Measurements from ENCODE around the gene IFFO2.

The IFFO2 gene

GRCh38 chr1:18859560-18859959, 96.9 kb downstream of the IFFO2 start, which contains the start of gene TAS1R2:
Gene TAS1R2, minus strand, starts transcription at chr1:18859660. Its CDS starts 0 bp downstream, at chr1:18859660.
- TF ChIP-seq PAX5 (IDR thresholded peaks at IDR 0.05; ENCODE audit: insufficient read depth, low read length, severe bottlenecking): no peak
- TF ChIP-seq SPI1 (IDR thresholded peaks at IDR 0.05; ENCODE audit: low read depth, low read length): no peak
- TF ChIP-seq POLR2AphosphoS5 (IDR thresholded peaks at IDR 0.05; ENCODE audit: low read depth, low read length): no peak
- no peak for TF ChIP-seq POLR2A (IDR thresholded peaks at IDR 0.05; ENCODE audit: low read depth, low read length)
- no peak for TF ChIP-seq POU2F2 (IDR thresholded peaks at IDR 0.05; ENCODE audit: low read depth, low read length)
- no peak for TF ChIP-seq TAF1 (IDR thresholded peaks at IDR 0.05; ENCODE audit: low read depth, low read length)
- no peak for FAIRE-seq
- DNase-seq (ENCODE audit: insufficient read length, low spot score): no peak

DNA sequence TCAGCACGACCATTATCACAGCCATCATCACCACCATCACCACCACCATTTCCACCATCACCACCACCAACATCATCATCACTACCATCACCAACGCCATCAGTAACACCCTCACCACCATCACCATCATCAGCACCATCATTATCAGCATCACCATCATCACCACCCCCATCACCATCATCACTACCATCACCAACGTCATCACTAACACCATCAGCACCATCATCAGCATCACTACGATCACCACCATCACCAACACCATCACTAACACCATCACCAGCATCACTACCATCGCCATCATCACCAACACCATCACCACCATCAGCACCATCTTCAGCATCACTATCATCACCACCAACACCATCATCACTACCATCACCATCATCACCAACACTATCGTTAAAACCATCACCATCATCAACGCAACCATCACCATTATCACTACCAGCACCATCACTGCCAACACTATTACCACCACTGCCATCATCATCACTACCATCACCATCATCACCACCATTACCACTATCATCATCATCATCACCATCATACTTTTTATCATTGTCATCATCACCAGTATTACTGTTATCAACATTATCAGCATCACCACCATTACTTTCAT, 98.3 kb downstream of the IFFO2 start:
- TF ChIP-seq TAF1 (IDR thresholded peaks at IDR 0.05; ENCODE audit: low read depth, low read length): no peak
- TF ChIP-seq PAX5 (IDR thresholded peaks at IDR 0.05; ENCODE audit: insufficient read depth, low read length, severe bottlenecking): no peak
- no peak for TF ChIP-seq SPI1 (IDR thresholded peaks at IDR 0.05; ENCODE audit: low read depth, low read length)
- TF ChIP-seq POLR2AphosphoS5 (IDR thresholded peaks at IDR 0.05; ENCODE audit: low read depth, low read length): no peak
- TF ChIP-seq POU2F2 (IDR thresholded peaks at IDR 0.05; ENCODE audit: low read depth, low read length): no peak
- TF ChIP-seq POLR2A (IDR thresholded peaks at IDR 0.05; ENCODE audit: low read depth, low read length): no peak
- FAIRE-seq: no peak

DNA sequence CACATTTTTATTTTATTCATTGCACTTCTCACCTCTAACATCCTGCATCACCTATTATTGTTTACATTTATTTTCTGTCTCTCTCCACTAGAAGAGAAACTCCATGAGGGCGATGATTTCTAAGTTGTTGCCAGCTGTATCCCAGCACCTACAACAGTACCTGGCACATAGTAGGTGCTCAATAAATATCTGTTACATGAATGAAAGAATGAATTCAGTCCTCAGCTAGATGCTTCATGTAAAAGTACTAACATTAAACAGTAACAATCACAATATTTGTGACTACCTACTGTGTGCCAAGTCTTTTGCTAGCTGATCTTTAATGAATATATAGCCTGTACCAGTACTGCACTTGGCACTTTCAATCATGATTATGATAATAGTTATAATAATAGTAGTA, 100.0 kb downstream of the IFFO2 start:
- TF ChIP-seq SPI1 (IDR thresholded peaks at IDR 0.05; ENCODE audit: low read depth, low read length): no peak
- TF ChIP-seq POLR2AphosphoS5 (IDR thresholded peaks at IDR 0.05; ENCODE audit: low read depth, low read length): no peak
- TF ChIP-seq POLR2A (IDR thresholded peaks at IDR 0.05; ENCODE audit: low read depth, low read length): no peak
- no peak for TF ChIP-seq TAF1 (IDR thresholded peaks at IDR 0.05; ENCODE audit: low read depth, low read length)
- TF ChIP-seq PAX5 (IDR thresholded peaks at IDR 0.05; ENCODE audit: insufficient read depth, low read length, severe bottlenecking): no peak
- TF ChIP-seq POU2F2 (IDR thresholded peaks at IDR 0.05; ENCODE audit: low read depth, low read length): no peak
- DNase-seq (ENCODE audit: insufficient read length, low spot score) (no peak), FAIRE-seq (no peak)

More for the DNA sequence above, 98.3 kb downstream of the IFFO2 start:
- no peak for DNase-seq (ENCODE audit: insufficient read length, low spot score)

- no peak for FAIRE-seq
- no peak for TF ChIP-seq PAX5 (IDR thresholded peaks at IDR 0.05; ENCODE audit: insufficient read depth, low read length, severe bottlenecking)
Observed at GRCh38 chr1:18855573-18855972, 100.9 kb downstream of the IFFO2 start.

DNA sequence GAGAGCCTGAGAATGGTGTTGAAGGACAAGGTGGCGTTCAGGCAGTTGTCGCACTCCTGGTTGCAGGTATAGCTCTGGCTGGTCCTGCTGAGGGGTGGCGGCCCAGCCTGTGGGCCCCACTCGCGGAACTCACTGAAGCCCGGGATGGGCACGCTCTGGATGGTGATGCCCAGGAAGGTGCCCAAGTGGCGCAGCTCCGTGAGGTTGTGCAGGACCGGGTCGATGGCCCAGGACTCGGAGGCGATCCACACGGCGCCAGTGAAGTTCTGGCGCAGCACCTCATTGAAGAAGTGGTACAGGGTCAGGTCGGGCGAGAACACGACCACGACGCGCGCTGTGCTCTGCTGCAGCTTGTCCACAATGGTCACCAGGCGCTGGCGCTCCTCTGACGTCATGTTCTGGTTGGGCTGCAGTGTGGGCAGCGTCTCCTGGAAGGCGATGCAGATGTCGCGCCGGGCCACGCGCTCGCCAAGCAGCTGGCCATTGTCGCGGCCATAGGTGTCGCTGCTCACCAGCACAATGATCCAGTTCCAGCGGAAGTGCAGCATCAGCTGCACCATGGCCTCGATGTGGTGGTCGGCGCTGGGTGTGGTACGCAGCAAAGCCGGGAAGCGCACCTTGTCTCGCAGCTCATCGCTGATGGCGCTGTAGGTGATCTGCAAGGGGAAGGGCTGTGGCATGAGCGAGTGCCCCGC, 102.0 kb downstream of the IFFO2 start:
- no peak for DNase-seq (ENCODE audit: insufficient read length, low spot score)
- no peak for TF ChIP-seq PAX5 (IDR thresholded peaks at IDR 0.05; ENCODE audit: insufficient read depth, low read length, severe bottlenecking)
- TF ChIP-seq POLR2A (IDR thresholded peaks at IDR 0.05; ENCODE audit: low read depth, low read length): no peak
- no peak for FAIRE-seq

More at GRCh38 chr1:18855573-18855972, 100.9 kb downstream of the IFFO2 start:
- DNase-seq (ENCODE audit: insufficient read length, low spot score): no peak

Data from GM12891 (cell line).